HG03159 (cell line): ENCODE results near the gene WWC2.

ENCODE experiments used
- ATAC-seq: cut with Tn5 transposase; IDR thresholded peaks from one replicate; pipeline ENCODE4 v1.9.1; 2021; ENCODE audit warnings: mild to moderate bottlenecking, moderate library complexity; ENCODE audit not compliant: unreplicated experiment

The WWC2 gene

GRCh38 chr4:183197140-183197539 is 98.1 kb downstream of the WWC2 start:
- no peak for ATAC-seq

- ATAC-seq: no peak
Measured at GRCh38 chr4:183200453-183200852, 101.4 kb downstream of the WWC2 start.

GRCh38 chr4:183201331-183201730 is 102.3 kb downstream of the WWC2 start:
- ATAC-seq: no peak

- no peak for ATAC-seq
Measured at GRCh38 chr4:183202523-183202922, 103.5 kb downstream of the WWC2 start.

- ATAC-seq: no peak
Measured at GRCh38 chr4:183204793-183205192, 105.7 kb downstream of the WWC2 start.

- no peak for ATAC-seq
Measured at GRCh38 chr4:183205193-183205592, 106.1 kb downstream of the WWC2 start.

GRCh38 chr4:183205709-183206108 is 106.7 kb downstream of the WWC2 start:
- no peak for ATAC-seq

GRCh38 chr4:183211533-183211932 is 112.5 kb downstream of the WWC2 start:
- no peak for ATAC-seq

- no peak for ATAC-seq
Measured at GRCh38 chr4:183213996-183214395, 114.9 kb downstream of the WWC2 start.

GRCh38 chr4:183214912-183215488 is 115.9 kb downstream of the WWC2 start:
- no peak for ATAC-seq

GRCh38 chr4:183220236-183220635 is 121.2 kb downstream of the WWC2 start:
- ATAC-seq: no peak

- ATAC-seq: no peak
Measured at GRCh38 chr4:183223053-183223452, 124.0 kb downstream of the WWC2 start.

GRCh38 chr4:183229397-183229796 is 130.3 kb downstream of the WWC2 start:
- no peak for ATAC-seq

GRCh38 chr4:183240581-183241321 is 141.7 kb downstream of the WWC2 start:
- no peak for ATAC-seq

- no peak for ATAC-seq
Measured at GRCh38 chr4:183241322-183241640, 142.2 kb downstream of the WWC2 start.

- no peak for ATAC-seq
Measured at GRCh38 chr4:183241721-183242151, 142.7 kb downstream of the WWC2 start.

- no peak for ATAC-seq
Measured at GRCh38 chr4:183242291-183242690, 143.2 kb downstream of the WWC2 start.

GRCh38 chr4:183244019-183244418 is 145.0 kb downstream of the WWC2 start:
- ATAC-seq: no peak

- no peak for ATAC-seq
Measured at GRCh38 chr4:183244506-183244905, 145.4 kb downstream of the WWC2 start.

- no peak for ATAC-seq
Measured at GRCh38 chr4:183248201-183248600, 149.1 kb downstream of the WWC2 start.

GRCh38 chr4:183249854-183250253 is 150.8 kb downstream of the WWC2 start:
- ATAC-seq: peak; percentile 55

- no peak for ATAC-seq
Measured at GRCh38 chr4:183250831-183251230, 151.8 kb downstream of the WWC2 start.

- ATAC-seq: no peak
Measured at GRCh38 chr4:183252959-183253358, 153.9 kb downstream of the WWC2 start.
